HCT116 (cell line): ENCODE data around the gene MAVS. TPM values are rescaled to one million over a fixed set of nuclear protein-coding genes. Genes with fewer than 3 reads are reported as not detected.

Experiments
- ATAC-seq: fragments of 200-7000 bp; cut with Tn5 transposase; 2 replicates; pipeline ENCODE4 v1.9.1; 2020; ENCODE audit warnings: mild to moderate bottlenecking, moderate library complexity
- BruUV-seq: library from RNA; stranded (reverse); fragments of 400-500 nt; replicated peaks from 2 replicates; lab custom pipeline; 2021; lab: Mats Ljungman, UMichigan
- CTCF ChIA-PET: fragments of 300-600 bp; sonication (Branson Sonifier 250); formaldehyde crosslinking; loops from one replicate; lab custom pipeline; 2021; ENCODE audit warnings: antibody characterized with exemption; lab: Charles Lee
- POLR2A ChIA-PET: fragments of 300-600, 350-600 bp; sonication (Branson Sonifier 250); formaldehyde crosslinking; loops from one replicate; lab custom pipeline; 2021; ENCODE audit warnings: antibody characterized with exemption; lab: Charles Lee
- RAD21 ChIA-PET, 2 experiments: fragments of 300-600 bp; sonication (Branson Sonifier 250); formaldehyde crosslinking; loops; one replicate each; lab custom pipeline; 2023; ENCODE audit warnings: low total read pairs in 2 of 2; ENCODE audit not compliant: uncharacterized antibody in 2 of 2, unreplicated experiment in 2 of 2, low non-redundant PET in 1 of 2; lab: Charles Lee
- DNase-seq: peaks from one replicate; pipeline ENCODE4 v3.0.0-alpha.2; 2010; ENCODE audit warnings: low read depth, low spot score
- H2AFZ ChIP-seq: fragments of 200-600 bp; shearing (Covaris generic), sonication (generic); 2 replicates; pipeline ENCODE4 v1.6.1; 2017; ENCODE audit warnings: low read depth, mixed run types, mixed read lengths, antibody characterized with exemption, low read length; ENCODE audit not compliant: poor library complexity, severe bottlenecking
- H3K27ac ChIP-seq: 2 replicates; pipeline ENCODE4 v1.5.1; 2012; ENCODE audit warnings: low read depth, low read length
- H3K27me3 ChIP-seq: fragments of 200-600 bp; sonication (generic); 2 replicates; pipeline ENCODE4 v1.6.1; 2016; ENCODE audit warnings: mixed run types, low read length, mixed read lengths; ENCODE audit not compliant: insufficient read depth
- H3K36me3 ChIP-seq, 2 experiments: fragments of 200-500 bp in 1 of 2; fragments of 200-600 bp in 1 of 2; sonication (Bioruptor generic) in 1 of 2; sonication (generic) in 1 of 2; 2 replicates each; pipeline versions ENCODE4 v1.5.1 to v1.6.1; 2014 to 2016; ENCODE audit warnings: low read length in 2 of 2, inconsistent platforms in 1 of 2, mixed read lengths in 1 of 2, mixed run types in 1 of 2; ENCODE audit not compliant: insufficient read depth in 2 of 2, control insufficient read depth in 1 of 2
- H3K4me1 ChIP-seq, 2 experiments: fragments of 200-600 bp in 1 of 2; sonication (generic) in 1 of 2; 2 replicates each; pipeline versions ENCODE4 v1.5.1 to v1.6.1; 2012 to 2017; ENCODE audit warnings: low read length in 2 of 2, inconsistent platforms in 1 of 2, mild to moderate bottlenecking in 1 of 2, mixed read lengths in 1 of 2, mixed run types in 1 of 2, moderate library complexity in 1 of 2; ENCODE audit not compliant: insufficient read depth in 2 of 2, control insufficient read depth in 1 of 2
- H3K4me2 ChIP-seq: fragments of 200-600 bp; sonication (generic); 2 replicates; pipeline ENCODE4 v1.6.1; 2017; ENCODE audit warnings: mixed run types, low read length, mixed read lengths
- H3K4me3 ChIP-seq, 2 experiments: fragments of 200-600 bp in 1 of 2; sonication (generic) in 1 of 2; replicated peaks in 1 of 2; 2 replicates each; pipeline ENCODE4 v1.5.1; 2011 to 2016; ENCODE audit warnings: low read length in 2 of 2, control low read depth in 1 of 2, low read depth in 1 of 2, mild to moderate bottlenecking in 1 of 2, mixed read lengths in 1 of 2, mixed run types in 1 of 2
- H3K79me2 ChIP-seq: fragments of 200-600 bp; sonication (generic); 2 replicates; pipeline ENCODE4 v1.6.1; 2017; ENCODE audit warnings: mild to moderate bottlenecking, mixed run types, low read length, moderate library complexity, mixed read lengths; ENCODE audit not compliant: insufficient read depth
- H3K9ac ChIP-seq: fragments of 200-600 bp; sonication (generic); 2 replicates; pipeline ENCODE4 v1.6.1; 2016; ENCODE audit warnings: low read length, mixed read lengths
- H3K9me2 ChIP-seq: fragments of 200-600 bp; sonication (generic), shearing (Covaris generic); 2 replicates; pipeline ENCODE4 v1.6.1; 2017; ENCODE audit warnings: mixed run types, mild to moderate bottlenecking, moderate library complexity; ENCODE audit not compliant: insufficient read depth
- H3K9me3 ChIP-seq, 2 experiments: fragments of 200-500 bp in 1 of 2; fragments of 200-600 bp in 1 of 2; sonication (Bioruptor generic) in 1 of 2; sonication (generic) in 1 of 2; 2 replicates each; pipeline ENCODE4 v1.6.1; 2014 to 2017; ENCODE audit warnings: low read length in 2 of 2, mixed read lengths in 2 of 2, inconsistent platforms in 1 of 2, low read depth in 1 of 2, mild to moderate bottlenecking in 1 of 2, mixed run types in 1 of 2, moderate library complexity in 1 of 2; ENCODE audit not compliant: control insufficient read depth in 1 of 2, insufficient read depth in 1 of 2
- H4K20me1 ChIP-seq: fragments of 200-600 bp; sonication (generic), shearing (Covaris generic); 2 replicates; pipeline ENCODE4 v1.6.1; 2017; ENCODE audit warnings: mixed run types, mild to moderate bottlenecking, moderate library complexity; ENCODE audit not compliant: insufficient read depth
- CBX3 ChIP-seq: IDR thresholded peaks from 2 replicates; pipeline ENCODE4 v1.6.1; 2012; ENCODE audit warnings: low read depth
- ELF1 ChIP-seq: IDR thresholded peaks from 2 replicates; pipeline ENCODE4 v1.6.1; 2012; ENCODE audit warnings: low read depth, borderline replicate concordance
- FOSL1 ChIP-seq: IDR thresholded peaks from 2 replicates; pipeline ENCODE4 v1.6.1; 2012; ENCODE audit warnings: low read depth
- JUND ChIP-seq: IDR thresholded peaks from 2 replicates; pipeline ENCODE4 v1.6.1; 2012
- POLR2AphosphoS5 ChIP-seq: IDR thresholded peaks from 2 replicates; pipeline ENCODE4 v1.6.1; 2011; ENCODE audit warnings: mild to moderate bottlenecking, low read depth, low read length, moderate library complexity
- SIN3A ChIP-seq: IDR thresholded peaks from 2 replicates; pipeline ENCODE4 v1.6.1; 2012; ENCODE audit warnings: low read depth
- SRF ChIP-seq: IDR thresholded peaks from 2 replicates; pipeline ENCODE4 v1.6.1; 2012; ENCODE audit warnings: low read depth
- ZFX ChIP-seq: fragments of 450-650 bp; IDR thresholded peaks from 2 replicates; pipeline ENCODE4 v1.6.1; 2017
- ZNF274 ChIP-seq: fragments of 200-500 bp; sonication (Bioruptor generic); IDR thresholded peaks from 2 replicates; pipeline ENCODE4 v1.6.1; 2014; ENCODE audit warnings: mild to moderate bottlenecking, low read depth, low read length, inconsistent platforms
- intact Hi-C: fragments of 100-400 bp; cut with micrococcal nuclease; formaldehyde crosslinking; loops from 2 replicates; pipeline ENCODE4 v1.10.0; 2022
- total RNA-seq: library from RNA; stranded (reverse); gene quantifications from one replicate; pipeline ENCODE4 v1.2.1, GENCODE V29; 2021; ENCODE audit not compliant: unreplicated experiment
- TF ChIP-seq, protein P1 (sequence below), 3 experiments: fragments of 200-600 bp in 1 of 3; sonication (generic) in 1 of 3; IDR thresholded peaks in 2 of 3; conservative IDR thresholded peaks in 1 of 3; 2 replicates each; pipeline ENCODE4 v1.5.1; 2012 to 2017; ENCODE audit warnings: low read depth in 2 of 3, low read length in 2 of 3, antibody characterized with exemption in 1 of 3, borderline replicate concordance in 1 of 3, control low read depth in 1 of 3, mild to moderate bottlenecking in 1 of 3, mixed read lengths in 1 of 3, mixed run types in 1 of 3, moderate library complexity in 1 of 3; ENCODE audit not compliant: insufficient read depth in 1 of 3
- TF ChIP-seq, protein P2 (sequence below): IDR thresholded peaks from 2 replicates; pipeline ENCODE4 v1.6.1; 2012; ENCODE audit warnings: low read depth

MAVS gene
- total RNA-seq, 1 experiment from 2014 or later: 60.1 TPM

- TF ChIP-seq, protein P1, sequence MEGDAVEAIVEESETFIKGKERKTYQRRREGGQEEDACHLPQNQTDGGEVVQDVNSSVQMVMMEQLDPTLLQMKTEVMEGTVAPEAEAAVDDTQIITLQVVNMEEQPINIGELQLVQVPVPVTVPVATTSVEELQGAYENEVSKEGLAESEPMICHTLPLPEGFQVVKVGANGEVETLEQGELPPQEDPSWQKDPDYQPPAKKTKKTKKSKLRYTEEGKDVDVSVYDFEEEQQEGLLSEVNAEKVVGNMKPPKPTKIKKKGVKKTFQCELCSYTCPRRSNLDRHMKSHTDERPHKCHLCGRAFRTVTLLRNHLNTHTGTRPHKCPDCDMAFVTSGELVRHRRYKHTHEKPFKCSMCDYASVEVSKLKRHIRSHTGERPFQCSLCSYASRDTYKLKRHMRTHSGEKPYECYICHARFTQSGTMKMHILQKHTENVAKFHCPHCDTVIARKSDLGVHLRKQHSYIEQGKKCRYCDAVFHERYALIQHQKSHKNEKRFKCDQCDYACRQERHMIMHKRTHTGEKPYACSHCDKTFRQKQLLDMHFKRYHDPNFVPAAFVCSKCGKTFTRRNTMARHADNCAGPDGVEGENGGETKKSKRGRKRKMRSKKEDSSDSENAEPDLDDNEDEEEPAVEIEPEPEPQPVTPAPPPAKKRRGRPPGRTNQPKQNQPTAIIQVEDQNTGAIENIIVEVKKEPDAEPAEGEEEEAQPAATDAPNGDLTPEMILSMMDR (IDR thresholded peaks at IDR 0.05 in 2 of 3, conservative IDR thresholded peaks at IDR 0.05 in 1 of 3; ENCODE audit: borderline replicate concordance in 1 of 3, insufficient read depth in 1 of 3, low read depth in 2 of 3, low read length in 2 of 3): no peak
Observed at GRCh38 chr20:3916364-3916763, 69.7 kb downstream of the MAVS start (continued).

DNA sequence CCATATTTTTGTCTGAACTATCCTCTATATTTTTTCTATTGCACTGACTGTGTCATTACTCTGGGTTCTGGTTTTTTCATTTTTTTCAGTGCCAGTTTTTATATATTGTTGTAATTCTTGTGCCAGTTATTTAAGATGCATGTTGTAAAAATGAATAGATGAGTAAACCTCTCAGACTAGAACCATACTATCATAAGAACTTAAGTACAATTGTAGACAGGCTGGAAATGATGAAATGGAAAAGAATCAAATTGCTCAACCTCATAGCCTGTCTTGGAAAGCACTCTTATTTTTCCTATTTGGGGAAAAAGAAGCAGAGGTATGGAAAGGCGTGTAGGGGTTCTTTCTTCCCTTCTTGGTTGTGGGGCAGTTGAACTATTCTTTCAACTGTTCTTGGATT lies 72.7 kb downstream of the MAVS start:
- Histone ChIP-seq H3K4me3 (no peak overlapping the region), H3K9me2 (no peaks in the 10 kb centered on the region), H3K27me3 (no peaks in the 10 kb centered on the region), H3K27ac (no peak overlapping the region), H4K20me1 (peaks cover 25% of the 10 kb centered on the region; the same call in 1 of the 2 replicates), H3K4me2 (no peak overlapping the region), H3K36me3 (peaks cover 36 to 45% of the 10 kb centered on the region in 2 experiments), H3K9me3 (no peaks in the 10 kb centered on the region), H3K9ac (no peak overlapping the region), H3K79me2 (peaks cover 72% of the 10 kb centered on the region), H3K4me1 (no peaks in the 10 kb centered on the region), H2AFZ (no peak overlapping the region)
- POLR2A ChIA-PET: interaction anchor here (0.6 kb wide), 1 partner anchor 20 kb away, joined by 3 read pairs; no protein-coding TSS in a partner anchor
- no TSS peak for BruUV-seq
- CTCF ChIA-PET: no interaction called here
- intact Hi-C loops: no loop called here
- ATAC-seq (no peak), DNase-seq (no peak)
- RAD21 ChIA-PET: no interaction called here
- TF ChIP-seq FOSL1: no peak
- TF ChIP-seq POLR2AphosphoS5: no peak
- TF ChIP-seq SIN3A: no peak
- TF ChIP-seq ZNF274: no peak
- no peak for TF ChIP-seq JUND
- no peak for TF ChIP-seq ELF1
- no peak for TF ChIP-seq SRF
- no peak for TF ChIP-seq ZFX
- TF ChIP-seq, protein P1 (IDR thresholded peaks at IDR 0.05 in 2 of 3, conservative IDR thresholded peaks at IDR 0.05 in 1 of 3; ENCODE audit: borderline replicate concordance in 1 of 3, insufficient read depth in 1 of 3, low read depth in 2 of 3, low read length in 2 of 3): no peak
- no peak for TF ChIP-seq CBX3
- TF ChIP-seq, protein P2, sequence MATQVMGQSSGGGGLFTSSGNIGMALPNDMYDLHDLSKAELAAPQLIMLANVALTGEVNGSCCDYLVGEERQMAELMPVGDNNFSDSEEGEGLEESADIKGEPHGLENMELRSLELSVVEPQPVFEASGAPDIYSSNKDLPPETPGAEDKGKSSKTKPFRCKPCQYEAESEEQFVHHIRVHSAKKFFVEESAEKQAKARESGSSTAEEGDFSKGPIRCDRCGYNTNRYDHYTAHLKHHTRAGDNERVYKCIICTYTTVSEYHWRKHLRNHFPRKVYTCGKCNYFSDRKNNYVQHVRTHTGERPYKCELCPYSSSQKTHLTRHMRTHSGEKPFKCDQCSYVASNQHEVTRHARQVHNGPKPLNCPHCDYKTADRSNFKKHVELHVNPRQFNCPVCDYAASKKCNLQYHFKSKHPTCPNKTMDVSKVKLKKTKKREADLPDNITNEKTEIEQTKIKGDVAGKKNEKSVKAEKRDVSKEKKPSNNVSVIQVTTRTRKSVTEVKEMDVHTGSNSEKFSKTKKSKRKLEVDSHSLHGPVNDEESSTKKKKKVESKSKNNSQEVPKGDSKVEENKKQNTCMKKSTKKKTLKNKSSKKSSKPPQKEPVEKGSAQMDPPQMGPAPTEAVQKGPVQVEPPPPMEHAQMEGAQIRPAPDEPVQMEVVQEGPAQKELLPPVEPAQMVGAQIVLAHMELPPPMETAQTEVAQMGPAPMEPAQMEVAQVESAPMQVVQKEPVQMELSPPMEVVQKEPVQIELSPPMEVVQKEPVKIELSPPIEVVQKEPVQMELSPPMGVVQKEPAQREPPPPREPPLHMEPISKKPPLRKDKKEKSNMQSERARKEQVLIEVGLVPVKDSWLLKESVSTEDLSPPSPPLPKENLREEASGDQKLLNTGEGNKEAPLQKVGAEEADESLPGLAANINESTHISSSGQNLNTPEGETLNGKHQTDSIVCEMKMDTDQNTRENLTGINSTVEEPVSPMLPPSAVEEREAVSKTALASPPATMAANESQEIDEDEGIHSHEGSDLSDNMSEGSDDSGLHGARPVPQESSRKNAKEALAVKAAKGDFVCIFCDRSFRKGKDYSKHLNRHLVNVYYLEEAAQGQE: no peak
